Psoas muscle (tissue), 8 donors: ENCODE results near the gene BMPR1B. TPM values are rescaled to one million over a fixed set of nuclear protein-coding genes. Genes with fewer than 3 reads are reported as not detected.

Experiments used
- ATAC-seq, 4 donors: fragments of 200-7000 bp; cut with Tn5 transposase; one replicate each; pipeline ENCODE4 v1.9.1; 2020; ENCODE audit warnings: moderate library complexity in 3 of 4, mild to moderate bottlenecking in 2 of 4
- DNase-seq, 2 donors: peaks; one replicate each; pipeline ENCODE4 v3.0.0-alpha.2; 2020
- H3K27ac ChIP-seq: fragments of 200-600 bp; one replicate; pipeline ENCODE4 v1.8.0; 2022
- H3K27me3 ChIP-seq, 3 donors: fragments of 200-600 bp in 1 of 3; one replicate each; pipeline versions ENCODE4 v1.6.1 to v1.8.0; 2013 to 2022; ENCODE audit warnings: low read length in 2 of 3, mild to moderate bottlenecking in 2 of 3, moderate library complexity in 1 of 3; ENCODE audit not compliant: insufficient read depth in 3 of 3
- H3K36me3 ChIP-seq, 2 donors: fragments of 200-600 bp in 1 of 2; one replicate each; pipeline versions ENCODE4 v1.6.1 to v1.8.0; 2013 to 2022; ENCODE audit warnings: low read depth in 1 of 2, mild to moderate bottlenecking in 1 of 2, moderate library complexity in 1 of 2; ENCODE audit not compliant: insufficient read depth in 1 of 2
- H3K4me1 ChIP-seq: fragments of 200-600 bp; one replicate; pipeline ENCODE4 v1.8.0; 2022
- H3K4me3 ChIP-seq: fragments of 200-600 bp; one replicate; pipeline ENCODE4 v1.8.0; 2022; ENCODE audit warnings: mild to moderate bottlenecking
- H3K9me3 ChIP-seq: fragments of 200-600 bp; one replicate; pipeline ENCODE4 v1.8.0; 2022
- WGBS, 3 donors: extraction: QIAGEN DNeasy Blood & Tissue Kit; methylation state at CpG; one replicate each; pipeline versions ENCODE4 v1.1.6 to v1.1.7; 2013; 5-methylcytosine and 5-hydroxymethylcytosine counted together
- intact Hi-C, 2 donors: fragments of 100-400 bp; cut with DNase I; formaldehyde crosslinking; loops; one replicate each; pipeline versions ENCODE4 v1.11.0 to v1.14.2; 2022
- polyA plus RNA-seq, 3 donors: library from polyadenylated mRNA; stranded (reverse); fragments of 200-250 nt; gene quantifications; one replicate each; pipeline ENCODE4 v1.2.3, GENCODE V29; 2013
- total RNA-seq, 4 donors: library from RNA; stranded (reverse); fragmentation: NEBNext Ultra II Directional in 2 of 4; extraction: Animal tissue kit (Norgen Biotek cat#: 25700) in 2 of 4; gene quantifications; one replicate each; pipeline versions ENCODE4 v1.2.1 to v1.2.4, GENCODE V29; 2021 to 2023
- TF ChIP-seq, protein P1 (sequence below): fragments of 200-600 bp; IDR thresholded peaks from one replicate; pipeline ENCODE4 v1.8.0; 2022; ENCODE audit warnings: antibody characterized with exemption
- donor health status: healthy with polysubstance abuse.
- donor health status: DM: no; HTN: no; CAD: no; lungs with moderate emphysema.
- donor health status: Bipolar disorder and iron deficiency.
- donor health status: healthy.
- donor health status: DM: yes; HTN: yes; CAD: no.
- donor health status: DM: no; HTN: no; CAD: no.
- donor health status: DM: no; HTN: no; CAD: no.
- donor health status: DM: yes; HTN: yes; CAD: no.

The BMPR1B gene
- total and polyA plus RNA-seq, 7 donors, result 0.26 to 13.0 (median 1.0) TPM

DNA sequence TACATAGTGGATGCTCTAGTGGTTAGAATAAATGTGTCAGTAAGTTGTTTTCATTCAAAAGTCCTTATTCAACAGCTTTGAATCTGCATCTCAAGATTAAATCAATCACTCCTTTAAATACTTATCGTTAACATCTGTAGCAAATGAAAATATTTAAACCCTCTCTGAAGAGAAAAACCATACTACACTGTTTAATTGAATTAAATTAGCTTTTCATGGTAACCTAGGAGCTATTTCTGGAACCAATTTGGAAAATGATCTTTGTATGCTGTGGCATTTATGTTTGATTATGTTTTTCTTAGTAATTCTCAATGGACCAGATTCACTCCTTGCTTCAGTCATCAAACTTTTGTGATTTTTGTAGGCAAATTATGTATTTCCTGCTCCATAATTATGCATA lies 9.7 kb downstream of the BMPR1B start:
- ATAC-seq (no peak), DNase-seq (no peak)
- Histone ChIP-seq H3K4me3 (no peak overlapping the region), H3K27ac (no peak overlapping the region), H3K27me3 (peaks cover 0 to 2% (median 0%) of the 10 kb centered on the region in 3 donors), H3K4me1 (no peaks in the 10 kb centered on the region), H3K36me3 (no peaks in the 10 kb centered on the region), H3K9me3 (no peaks in the 10 kb centered on the region)
- WGBS, 3 donors, result 75 to 80% (median 79%) methylated on average over 1 of the region's 1 CpG
- intact Hi-C loops, result loop anchor here in 1 of 2 donors (10.0 kb wide), 1 partner anchor 237 kb away; no protein-coding TSS in a partner anchor
- TF ChIP-seq, protein P1, sequence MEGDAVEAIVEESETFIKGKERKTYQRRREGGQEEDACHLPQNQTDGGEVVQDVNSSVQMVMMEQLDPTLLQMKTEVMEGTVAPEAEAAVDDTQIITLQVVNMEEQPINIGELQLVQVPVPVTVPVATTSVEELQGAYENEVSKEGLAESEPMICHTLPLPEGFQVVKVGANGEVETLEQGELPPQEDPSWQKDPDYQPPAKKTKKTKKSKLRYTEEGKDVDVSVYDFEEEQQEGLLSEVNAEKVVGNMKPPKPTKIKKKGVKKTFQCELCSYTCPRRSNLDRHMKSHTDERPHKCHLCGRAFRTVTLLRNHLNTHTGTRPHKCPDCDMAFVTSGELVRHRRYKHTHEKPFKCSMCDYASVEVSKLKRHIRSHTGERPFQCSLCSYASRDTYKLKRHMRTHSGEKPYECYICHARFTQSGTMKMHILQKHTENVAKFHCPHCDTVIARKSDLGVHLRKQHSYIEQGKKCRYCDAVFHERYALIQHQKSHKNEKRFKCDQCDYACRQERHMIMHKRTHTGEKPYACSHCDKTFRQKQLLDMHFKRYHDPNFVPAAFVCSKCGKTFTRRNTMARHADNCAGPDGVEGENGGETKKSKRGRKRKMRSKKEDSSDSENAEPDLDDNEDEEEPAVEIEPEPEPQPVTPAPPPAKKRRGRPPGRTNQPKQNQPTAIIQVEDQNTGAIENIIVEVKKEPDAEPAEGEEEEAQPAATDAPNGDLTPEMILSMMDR, result no peak

DNA sequence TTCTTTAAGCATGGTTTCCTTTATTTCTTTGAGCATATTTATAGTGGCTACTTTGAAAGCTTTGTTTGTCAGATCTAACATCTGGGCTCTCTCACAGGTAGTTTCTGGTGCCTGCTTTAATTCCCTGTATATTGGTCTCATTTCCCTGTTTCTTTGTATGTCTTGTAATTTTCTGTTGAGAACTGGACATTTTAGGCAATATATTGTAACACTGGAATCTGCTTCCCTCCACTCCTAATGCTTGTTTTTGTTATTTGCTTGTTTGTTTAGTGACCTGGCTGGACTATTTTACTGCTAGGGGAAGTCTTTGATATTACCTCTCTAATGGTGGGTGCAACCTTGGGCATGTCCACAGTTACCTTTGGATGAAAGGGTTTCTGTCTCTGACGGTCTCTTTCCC lies 25.0 kb downstream of the BMPR1B start:
- intact Hi-C loops, result no loop called here

DNA sequence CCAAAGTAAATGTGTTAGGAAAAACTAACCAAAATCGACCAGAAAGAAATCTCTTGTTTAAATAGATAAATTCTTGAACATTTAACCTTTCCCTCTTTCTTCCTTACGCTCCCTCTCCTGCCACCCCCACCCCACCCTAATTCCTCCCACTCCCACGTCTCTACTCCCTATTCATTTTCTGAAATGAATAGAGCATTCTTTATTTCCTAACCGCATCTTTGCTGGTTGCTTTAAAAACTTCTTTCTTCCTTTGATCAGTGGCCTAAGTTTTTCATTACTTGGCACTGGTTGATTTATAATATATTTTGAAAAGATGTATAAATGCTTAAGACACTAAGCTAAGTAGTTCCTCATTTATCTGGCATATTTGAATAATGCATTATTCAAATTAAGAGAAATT lies 33.9 kb downstream of the BMPR1B start:
- Histone ChIP-seq H3K36me3 (no peaks in the 10 kb centered on the region), H3K4me1 (no peaks in the 10 kb centered on the region), H3K27ac (no peak overlapping the region), H3K4me3 (no peak overlapping the region), H3K9me3 (no peaks in the 10 kb centered on the region), H3K27me3 (no peaks in the 10 kb centered on the region)
- no peak for DNase-seq
- intact Hi-C loops, result no loop called here
- TF ChIP-seq, protein P1, result no peak
- no peak for ATAC-seq
- 68 to 72% (median 68%) methylated on average over 4 of the region's 4 CpGs for WGBS, 3 donors

More for the DNA sequence above, 25.0 kb downstream of the BMPR1B start:
- Histone ChIP-seq H3K9me3 (peaks cover 6% of the 10 kb centered on the region), H3K4me1 (no peaks in the 10 kb centered on the region), H3K27me3 (no peaks in the 10 kb centered on the region), H3K36me3 (no peaks in the 10 kb centered on the region), H3K4me3 (no peak overlapping the region), H3K27ac (no peak overlapping the region)
- TF ChIP-seq, protein P1, result no peak
- ATAC-seq (no peak), DNase-seq (no peak)
- 0 to 33% (median 25%) methylated on average over 1 of the region's 1 CpG for WGBS, 3 donors

DNA sequence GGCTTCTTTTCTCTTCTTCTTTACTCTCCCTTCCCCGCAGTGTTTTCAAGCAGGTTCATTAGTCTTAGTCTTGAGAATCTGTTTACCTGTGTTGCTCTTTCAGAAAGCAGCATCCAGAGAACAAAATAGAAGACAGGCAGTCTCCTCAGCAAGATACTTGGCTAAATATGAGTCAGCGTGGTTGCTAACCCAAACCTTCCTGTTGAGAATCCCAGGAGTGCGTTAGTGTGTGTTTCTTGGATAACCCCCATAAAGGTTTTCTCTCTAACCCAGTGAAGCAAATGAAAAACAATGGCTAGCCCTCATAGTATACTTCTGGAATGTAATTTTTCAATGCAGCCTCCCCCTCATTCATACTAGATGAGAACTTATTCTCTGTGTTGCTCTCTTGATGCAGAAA lies 41.1 kb downstream of the BMPR1B start:
- TF ChIP-seq, protein P1, result no peak
- intact Hi-C loops, result no loop called here
- H3K36me3 ChIP-seq, result no peaks in the 10 kb centered on the region
- 76 to 80% (median 78%) methylated on average over 3 of the region's 3 CpGs for WGBS, 3 donors
- H3K4me3 ChIP-seq, result no peak overlapping the region
- no peaks in the 10 kb centered on the region for H3K4me1 ChIP-seq
- no peaks in the 10 kb centered on the region for H3K9me3 ChIP-seq
- no peak overlapping the region for H3K27ac ChIP-seq
- no peak for DNase-seq
- H3K27me3 ChIP-seq, result no peaks in the 10 kb centered on the region
- no peak for ATAC-seq

DNA sequence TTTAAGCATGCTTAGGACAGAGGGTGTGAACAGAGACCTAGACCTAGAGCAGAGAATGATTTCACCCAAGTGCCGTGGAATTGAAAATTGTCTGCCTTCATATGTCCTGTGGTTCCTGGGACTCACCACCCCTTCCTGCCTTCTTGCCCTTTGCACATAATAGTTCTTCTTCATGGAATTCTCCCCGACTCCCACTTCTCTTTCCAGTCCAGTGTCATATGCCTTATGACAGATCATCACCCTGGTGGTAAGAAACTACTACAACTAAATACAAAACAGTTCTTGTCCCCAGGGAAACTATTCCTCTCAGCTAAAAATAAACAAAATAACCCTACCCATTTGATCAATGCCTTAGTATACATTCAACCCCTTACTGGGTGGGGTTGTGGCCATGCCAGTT lies 43.3 kb downstream of the BMPR1B start:
- ATAC-seq (no peak), DNase-seq (no peak)
- Histone ChIP-seq H3K36me3 (no peaks in the 10 kb centered on the region), H3K4me3 (no peak overlapping the region), H3K4me1 (no peaks in the 10 kb centered on the region), H3K27ac (no peak overlapping the region), H3K27me3 (no peaks in the 10 kb centered on the region), H3K9me3 (no peaks in the 10 kb centered on the region)
- TF ChIP-seq, protein P1, result no peak
- intact Hi-C loops, result no loop called here
- 81 to 87% (median 86%) methylated on average over 2 of the region's 2 CpGs for WGBS, 3 donors
